ENCODE data around the gene MOV10. TPM values are rescaled to one million over a fixed set of nuclear protein-coding genes. Genes with fewer than 3 reads are reported as not detected.
A peak's percentile ranks its signal among the peaks of the same experiment; 100 is the strongest.

MOV10 gene
- total and polyA plus RNA-seq, 2 of the 13 experiments (the other 11 are each of a cell fraction or from before 2014, with no cell fraction given): 56.4 to 58.2 TPM

GRCh38 chr1:112674440-112674985, at the start of gene MOV10 (continued):
- TF ChIP-seq, protein P1, sequence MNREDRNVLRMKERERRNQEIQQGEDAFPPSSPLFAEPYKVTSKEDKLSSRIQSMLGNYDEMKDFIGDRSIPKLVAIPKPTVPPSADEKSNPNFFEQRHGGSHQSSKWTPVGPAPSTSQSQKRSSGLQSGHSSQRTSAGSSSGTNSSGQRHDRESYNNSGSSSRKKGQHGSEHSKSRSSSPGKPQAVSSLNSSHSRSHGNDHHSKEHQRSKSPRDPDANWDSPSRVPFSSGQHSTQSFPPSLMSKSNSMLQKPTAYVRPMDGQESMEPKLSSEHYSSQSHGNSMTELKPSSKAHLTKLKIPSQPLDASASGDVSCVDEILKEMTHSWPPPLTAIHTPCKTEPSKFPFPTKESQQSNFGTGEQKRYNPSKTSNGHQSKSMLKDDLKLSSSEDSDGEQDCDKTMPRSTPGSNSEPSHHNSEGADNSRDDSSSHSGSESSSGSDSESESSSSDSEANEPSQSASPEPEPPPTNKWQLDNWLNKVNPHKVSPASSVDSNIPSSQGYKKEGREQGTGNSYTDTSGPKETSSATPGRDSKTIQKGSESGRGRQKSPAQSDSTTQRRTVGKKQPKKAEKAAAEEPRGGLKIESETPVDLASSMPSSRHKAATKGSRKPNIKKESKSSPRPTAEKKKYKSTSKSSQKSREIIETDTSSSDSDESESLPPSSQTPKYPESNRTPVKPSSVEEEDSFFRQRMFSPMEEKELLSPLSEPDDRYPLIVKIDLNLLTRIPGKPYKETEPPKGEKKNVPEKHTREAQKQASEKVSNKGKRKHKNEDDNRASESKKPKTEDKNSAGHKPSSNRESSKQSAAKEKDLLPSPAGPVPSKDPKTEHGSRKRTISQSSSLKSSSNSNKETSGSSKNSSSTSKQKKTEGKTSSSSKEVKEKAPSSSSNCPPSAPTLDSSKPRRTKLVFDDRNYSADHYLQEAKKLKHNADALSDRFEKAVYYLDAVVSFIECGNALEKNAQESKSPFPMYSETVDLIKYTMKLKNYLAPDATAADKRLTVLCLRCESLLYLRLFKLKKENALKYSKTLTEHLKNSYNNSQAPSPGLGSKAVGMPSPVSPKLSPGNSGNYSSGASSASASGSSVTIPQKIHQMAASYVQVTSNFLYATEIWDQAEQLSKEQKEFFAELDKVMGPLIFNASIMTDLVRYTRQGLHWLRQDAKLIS (CRISPR knock-in tag; IDR thresholded peaks at IDR 0.05): no peak
- TF ChIP-seq NR2C2 (CRISPR knock-in tag; IDR thresholded peaks at IDR 0.05; ENCODE audit: borderline replicate concordance): peak; percentile 50
- TF ChIP-seq RORA (CRISPR knock-in tag; IDR thresholded peaks at IDR 0.05): no peak
- no peak for TF ChIP-seq AHDC1 (CRISPR knock-in tag; IDR thresholded peaks at IDR 0.05; ENCODE audit: borderline replicate concordance)
- no peak for TF ChIP-seq YY1 (IDR thresholded peaks at IDR 0.05; ENCODE audit: insufficient read depth, insufficient replicate concordance, low read depth, low read length)
- TF ChIP-seq DNMT1 (CRISPR knock-in tag; IDR thresholded peaks at IDR 0.05): no peak
- TF ChIP-seq, protein P2, sequence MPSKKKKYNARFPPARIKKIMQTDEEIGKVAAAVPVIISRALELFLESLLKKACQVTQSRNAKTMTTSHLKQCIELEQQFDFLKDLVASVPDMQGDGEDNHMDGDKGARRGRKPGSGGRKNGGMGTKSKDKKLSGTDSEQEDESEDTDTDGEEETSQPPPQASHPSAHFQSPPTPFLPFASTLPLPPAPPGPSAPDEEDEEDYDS (CRISPR knock-in tag; IDR thresholded peaks at IDR 0.05): peak; percentile 34; the same call in 1 of the 2 replicates
- TF ChIP-seq, protein P3, sequence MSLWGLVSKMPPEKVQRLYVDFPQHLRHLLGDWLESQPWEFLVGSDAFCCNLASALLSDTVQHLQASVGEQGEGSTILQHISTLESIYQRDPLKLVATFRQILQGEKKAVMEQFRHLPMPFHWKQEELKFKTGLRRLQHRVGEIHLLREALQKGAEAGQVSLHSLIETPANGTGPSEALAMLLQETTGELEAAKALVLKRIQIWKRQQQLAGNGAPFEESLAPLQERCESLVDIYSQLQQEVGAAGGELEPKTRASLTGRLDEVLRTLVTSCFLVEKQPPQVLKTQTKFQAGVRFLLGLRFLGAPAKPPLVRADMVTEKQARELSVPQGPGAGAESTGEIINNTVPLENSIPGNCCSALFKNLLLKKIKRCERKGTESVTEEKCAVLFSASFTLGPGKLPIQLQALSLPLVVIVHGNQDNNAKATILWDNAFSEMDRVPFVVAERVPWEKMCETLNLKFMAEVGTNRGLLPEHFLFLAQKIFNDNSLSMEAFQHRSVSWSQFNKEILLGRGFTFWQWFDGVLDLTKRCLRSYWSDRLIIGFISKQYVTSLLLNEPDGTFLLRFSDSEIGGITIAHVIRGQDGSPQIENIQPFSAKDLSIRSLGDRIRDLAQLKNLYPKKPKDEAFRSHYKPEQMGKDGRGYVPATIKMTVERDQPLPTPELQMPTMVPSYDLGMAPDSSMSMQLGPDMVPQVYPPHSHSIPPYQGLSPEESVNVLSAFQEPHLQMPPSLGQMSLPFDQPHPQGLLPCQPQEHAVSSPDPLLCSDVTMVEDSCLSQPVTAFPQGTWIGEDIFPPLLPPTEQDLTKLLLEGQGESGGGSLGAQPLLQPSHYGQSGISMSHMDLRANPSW (CRISPR knock-in tag; IDR thresholded peaks at IDR 0.05; ENCODE audit: borderline replicate concordance): no peak
- TF ChIP-seq ARNT2 (CRISPR knock-in tag; IDR thresholded peaks at IDR 0.05; ENCODE audit: low read depth): no peak
- 0 out of 2 replicates have a peak, but pooled peaks have one; percentile 20 for TF ChIP-seq ZNF782 (CRISPR knock-in tag; IDR thresholded peaks at IDR 0.05; ENCODE audit: borderline replicate concordance)
- TF ChIP-seq ZNF331 (CRISPR knock-in tag; IDR thresholded peaks at IDR 0.05): no peak
- TF ChIP-seq, protein P4, sequence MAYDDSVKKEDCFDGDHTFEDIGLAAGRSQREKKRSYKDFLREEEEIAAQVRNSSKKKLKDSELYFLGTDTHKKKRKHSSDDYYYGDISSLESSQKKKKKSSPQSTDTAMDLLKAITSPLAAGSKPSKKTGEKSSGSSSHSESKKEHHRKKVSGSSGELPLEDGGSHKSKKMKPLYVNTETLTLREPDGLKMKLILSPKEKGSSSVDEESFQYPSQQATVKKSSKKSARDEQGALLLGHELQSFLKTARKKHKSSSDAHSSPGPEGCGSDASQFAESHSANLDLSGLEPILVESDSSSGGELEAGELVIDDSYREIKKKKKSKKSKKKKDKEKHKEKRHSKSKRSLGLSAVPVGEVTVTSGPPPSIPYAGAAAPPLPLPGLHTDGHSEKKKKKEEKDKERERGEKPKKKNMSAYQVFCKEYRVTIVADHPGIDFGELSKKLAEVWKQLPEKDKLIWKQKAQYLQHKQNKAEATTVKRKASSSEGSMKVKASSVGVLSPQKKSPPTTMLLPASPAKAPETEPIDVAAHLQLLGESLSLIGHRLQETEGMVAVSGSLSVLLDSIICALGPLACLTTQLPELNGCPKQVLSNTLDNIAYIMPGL (CRISPR knock-in tag; IDR thresholded peaks at IDR 0.05; ENCODE audit: borderline replicate concordance in 1 of 2, low read depth in 1 of 2): peak; percentile 39 to 60; a peak in 2 of 4 replicates
- TF ChIP-seq MEIS1 (CRISPR knock-in tag; IDR thresholded peaks at IDR 0.05; ENCODE audit: borderline replicate concordance): no peak
